HG03521 (cell line): Measurements from ENCODE around the gene OXLD1.

Experiments
- ATAC-seq: cut with Tn5 transposase; IDR thresholded peaks from one replicate; pipeline ENCODE4 v1.9.1; 2021; ENCODE audit warnings: mild to moderate bottlenecking, moderate library complexity; ENCODE audit not compliant: unreplicated experiment

OXLD1 gene

DNA sequence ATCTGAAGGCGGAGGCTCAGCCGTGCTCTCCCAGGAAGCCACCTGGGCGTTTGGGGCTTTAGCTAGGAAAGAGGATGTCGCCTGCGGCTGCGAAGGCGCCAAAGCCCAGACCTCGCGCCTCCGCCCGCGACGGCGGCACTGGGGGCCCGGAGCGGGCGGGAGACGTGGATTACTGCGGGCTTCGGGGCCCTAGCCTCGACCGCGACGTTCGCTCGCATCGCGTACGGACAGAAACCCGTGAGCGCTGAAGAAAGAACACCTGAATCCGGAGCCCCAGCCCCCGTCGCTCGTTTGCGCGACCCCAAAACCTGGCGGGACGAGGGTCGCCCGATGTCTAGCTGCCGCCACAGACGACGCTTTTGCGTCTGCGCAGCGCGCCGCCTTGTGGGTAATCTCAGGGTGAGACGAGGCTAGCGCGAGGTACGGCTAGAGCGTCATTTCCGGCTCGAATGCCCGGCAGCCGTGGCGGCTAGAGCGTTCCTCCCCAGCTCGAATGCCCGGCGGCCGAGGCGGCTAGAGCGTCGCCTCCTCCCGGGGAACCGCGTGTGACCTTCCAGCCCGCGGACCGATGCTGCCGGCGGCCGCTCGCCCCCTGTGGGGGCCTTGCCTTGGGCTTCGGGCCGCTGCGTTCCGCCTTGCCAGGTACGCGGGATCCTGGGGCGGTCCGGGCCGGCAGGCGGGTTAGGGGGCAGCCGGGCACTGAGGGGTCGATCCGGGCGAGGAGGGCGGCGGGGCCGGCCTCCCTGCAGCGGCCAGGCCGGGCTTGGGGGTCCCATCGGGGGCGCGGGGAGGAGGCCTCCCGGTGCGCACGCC lies 36.7 kb upstream of the OXLD1 start, which contains the start of gene MRPL12:
MRPL12 (plus strand) TSS at position 434 of the 813 bp plus-strand sequence; CDS start at position 569, 135 bp downstream.
- ATAC-seq: peak; percentile 84

DNA sequence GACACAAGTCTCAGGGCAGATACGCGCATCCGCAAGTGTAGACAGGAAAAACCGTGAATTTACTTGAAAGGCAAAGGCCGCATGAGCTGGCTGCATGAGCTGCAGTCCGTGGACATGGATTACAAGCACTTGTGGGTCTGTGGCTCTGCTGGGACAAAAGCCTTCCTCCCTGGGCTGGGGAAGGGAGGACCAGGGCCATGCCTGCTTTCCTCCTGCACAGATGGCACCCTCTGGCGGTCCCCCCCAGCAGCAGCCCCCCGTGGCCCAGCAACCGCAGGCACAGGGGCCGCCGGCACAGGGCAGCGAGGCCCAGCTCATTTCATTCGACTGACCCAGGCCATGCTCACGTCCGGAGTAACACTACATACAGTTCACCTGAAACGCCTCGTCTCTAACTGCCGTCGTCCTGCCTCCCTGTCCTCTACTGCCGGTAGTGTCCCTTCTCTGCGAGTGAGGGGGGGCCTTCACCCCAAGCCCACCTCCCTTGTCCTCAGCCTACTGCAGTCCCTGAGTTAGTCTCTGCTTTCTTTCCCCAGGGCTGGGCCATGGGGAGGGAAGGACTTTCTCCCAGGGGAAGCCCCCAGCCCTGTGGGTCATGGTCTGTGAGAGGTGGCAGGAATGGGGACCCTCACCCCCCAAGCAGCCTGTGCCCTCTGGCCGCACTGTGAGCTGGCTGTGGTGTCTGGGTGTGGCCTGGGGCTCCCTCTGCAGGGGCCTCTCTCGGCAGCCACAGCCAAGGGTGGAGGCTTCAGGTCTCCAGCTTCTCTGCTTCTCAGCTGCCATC lies 35.1 kb upstream of the OXLD1 start:
- no peak for ATAC-seq

DNA sequence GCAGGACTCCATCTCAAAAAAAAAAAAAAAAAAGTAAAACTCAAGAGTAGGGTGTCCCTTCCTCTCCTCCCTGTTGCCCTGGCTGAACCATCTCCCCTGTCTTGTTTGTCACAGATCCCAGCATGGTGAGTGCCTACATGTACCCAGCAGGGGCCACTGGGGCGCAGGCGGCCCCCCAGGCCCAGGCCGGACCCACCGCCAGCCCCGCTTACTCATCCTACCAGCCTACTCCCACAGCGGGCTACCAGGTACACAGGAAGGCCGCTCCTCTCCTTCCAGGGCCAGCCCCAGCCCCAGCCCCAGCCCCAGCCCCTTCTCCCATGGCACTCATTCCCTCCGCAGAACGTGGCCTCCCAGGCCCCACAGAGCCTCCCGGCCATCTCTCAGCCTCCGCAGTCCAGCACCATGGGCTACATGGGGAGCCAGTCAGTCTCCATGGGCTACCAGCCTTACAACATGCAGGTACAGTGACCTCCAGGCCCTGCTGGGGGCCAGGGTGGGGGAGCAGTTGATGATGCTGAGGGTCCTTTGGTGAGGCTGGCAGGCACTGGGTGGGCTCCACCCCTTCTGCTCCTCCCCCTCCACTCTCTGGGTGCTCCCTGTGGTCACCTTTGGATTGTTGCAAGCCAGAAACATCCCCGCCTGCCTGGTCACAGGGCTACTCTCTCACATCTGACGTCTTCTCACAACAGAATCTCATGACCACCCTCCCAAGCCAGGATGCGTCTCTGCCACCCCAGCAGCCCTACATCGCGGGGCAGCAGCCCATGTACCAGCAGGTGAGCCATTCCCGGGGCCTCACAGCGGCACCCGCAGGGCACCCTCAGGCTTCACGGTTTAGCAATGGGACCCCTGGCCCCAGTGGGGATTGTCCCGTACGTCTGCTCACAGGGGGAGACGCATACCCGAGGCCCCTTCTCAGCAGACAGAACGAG lies 34.2 kb upstream of the OXLD1 start:
- no peak for ATAC-seq

DNA sequence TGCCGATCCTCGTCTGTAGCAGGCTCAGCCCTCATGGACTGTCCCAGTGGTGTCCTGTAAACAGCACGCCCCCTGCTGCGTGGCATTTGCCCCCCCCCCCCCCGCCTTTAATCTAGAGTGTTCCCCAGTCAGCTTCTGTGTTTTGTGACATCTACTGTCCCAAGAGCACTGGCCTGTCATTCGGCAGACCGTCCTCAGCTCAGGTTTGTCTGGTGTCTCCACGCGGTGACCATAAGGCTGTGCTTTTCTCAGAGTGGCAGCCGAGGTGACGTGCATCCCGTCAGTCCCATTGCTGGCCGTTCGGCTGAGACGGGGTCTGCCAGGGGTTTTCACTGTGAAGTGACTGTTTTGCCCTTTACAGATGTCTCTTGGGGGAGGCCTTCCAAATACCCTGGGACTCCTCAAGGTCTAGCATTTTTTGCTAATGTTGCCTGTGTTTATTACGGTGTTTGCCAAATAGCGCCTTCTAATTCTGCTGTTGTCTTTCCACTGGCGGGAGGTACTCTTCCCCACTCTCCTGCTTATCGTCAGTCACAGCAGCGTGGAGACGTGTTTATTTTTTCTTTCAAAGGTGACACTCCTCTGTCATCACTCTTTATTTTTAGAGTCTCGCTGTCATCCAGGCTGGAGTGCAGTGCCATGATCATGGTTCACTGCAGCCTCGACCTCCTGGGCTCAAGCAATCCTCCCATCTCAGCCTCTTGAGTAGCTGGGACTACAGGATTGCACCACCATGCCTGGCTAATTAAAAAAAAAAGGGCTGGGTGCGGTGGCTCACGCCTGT lies 31.0 kb upstream of the OXLD1 start:
- no peak for ATAC-seq

DNA sequence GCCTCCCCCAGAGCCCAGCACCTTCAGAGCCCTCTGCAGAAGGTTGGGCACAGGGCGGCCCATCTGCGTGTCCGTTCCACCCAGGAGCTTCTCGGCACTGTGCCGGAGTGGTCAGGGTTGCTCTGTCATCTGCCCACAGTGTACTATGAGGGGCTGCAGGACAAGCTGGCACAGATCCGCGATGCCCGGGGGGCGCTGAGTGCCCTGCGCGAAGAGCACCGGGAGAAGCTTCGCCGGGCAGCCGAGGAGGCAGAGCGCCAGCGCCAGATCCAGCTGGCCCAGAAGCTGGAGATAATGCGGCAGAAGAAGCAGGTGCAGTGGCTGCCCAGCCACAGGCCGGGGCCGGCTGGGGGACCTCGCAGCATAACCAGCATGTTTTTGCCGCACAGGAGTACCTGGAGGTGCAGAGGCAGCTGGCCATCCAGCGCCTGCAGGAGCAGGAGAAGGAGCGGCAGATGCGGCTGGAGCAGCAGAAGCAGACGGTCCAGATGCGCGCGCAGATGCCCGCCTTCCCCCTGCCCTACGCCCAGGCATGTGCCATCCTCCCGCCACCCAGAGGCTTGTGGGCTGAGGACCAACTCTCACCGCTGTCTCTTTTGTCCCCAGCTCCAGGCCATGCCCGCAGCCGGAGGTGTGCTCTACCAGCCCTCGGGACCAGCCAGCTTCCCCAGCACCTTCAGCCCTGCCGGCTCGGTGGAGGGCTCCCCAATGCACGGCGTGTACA lies 30.0 kb upstream of the OXLD1 start:
- ATAC-seq: no peak

DNA sequence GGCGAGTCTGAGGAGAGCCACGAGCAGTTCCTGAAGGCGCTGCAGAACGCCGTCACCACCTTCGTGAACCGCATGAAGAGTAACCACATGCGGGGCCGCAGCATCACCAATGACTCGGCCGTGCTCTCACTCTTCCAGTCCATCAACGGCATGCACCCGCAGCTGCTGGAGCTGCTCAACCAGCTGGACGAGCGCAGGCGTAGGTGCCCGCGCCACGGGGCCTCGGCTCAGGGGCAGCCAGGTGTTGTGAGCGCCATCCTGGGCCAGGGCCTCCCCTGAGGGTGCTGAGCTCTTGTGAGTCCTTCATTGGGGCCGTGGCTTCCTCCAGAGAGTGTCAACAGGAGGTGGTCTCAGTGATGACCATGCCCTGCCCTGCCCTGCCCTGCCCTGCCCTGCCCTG lies 29.4 kb upstream of the OXLD1 start:
- no peak for ATAC-seq

DNA sequence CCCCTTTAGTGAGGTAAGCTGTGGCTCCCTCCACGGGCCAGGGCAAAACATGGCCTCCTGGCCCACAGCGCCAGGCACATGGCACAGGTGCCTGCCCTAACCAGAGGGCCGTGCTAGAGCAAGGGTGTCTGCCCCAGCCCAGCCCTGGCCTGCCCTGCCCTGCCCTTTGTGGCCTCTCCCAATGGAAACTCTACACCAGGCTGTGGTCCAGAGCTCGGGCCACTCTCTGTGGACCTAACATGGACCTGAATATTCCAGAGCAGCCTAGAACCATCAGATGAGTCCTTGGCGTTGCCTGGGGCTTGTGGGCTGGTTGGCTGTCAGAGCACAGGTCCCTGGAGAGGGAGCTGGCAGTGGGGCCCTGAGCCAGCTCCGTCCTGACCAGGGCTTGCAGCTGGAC lies 28.8 kb upstream of the OXLD1 start:
- no peak for ATAC-seq

DNA sequence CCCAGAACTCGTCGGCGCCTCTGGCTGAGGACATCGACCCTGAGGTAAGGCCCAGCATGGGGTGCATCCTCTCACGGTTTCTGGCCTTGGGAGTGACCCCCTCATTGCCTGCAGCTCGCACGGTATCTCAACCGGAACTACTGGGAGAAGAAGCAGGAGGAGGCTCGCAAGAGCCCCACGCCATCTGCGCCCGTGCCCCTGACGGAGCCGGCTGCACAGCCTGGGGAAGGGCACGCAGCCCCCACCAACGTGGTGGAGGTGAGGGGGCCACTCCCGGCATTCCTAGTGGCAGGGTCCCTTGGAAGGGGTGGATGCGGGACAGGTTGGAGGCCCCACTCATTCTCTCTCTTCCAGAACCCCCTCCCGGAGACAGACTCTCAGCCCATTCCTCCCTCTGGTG lies 28.4 kb upstream of the OXLD1 start:
- ATAC-seq: no peak

DNA sequence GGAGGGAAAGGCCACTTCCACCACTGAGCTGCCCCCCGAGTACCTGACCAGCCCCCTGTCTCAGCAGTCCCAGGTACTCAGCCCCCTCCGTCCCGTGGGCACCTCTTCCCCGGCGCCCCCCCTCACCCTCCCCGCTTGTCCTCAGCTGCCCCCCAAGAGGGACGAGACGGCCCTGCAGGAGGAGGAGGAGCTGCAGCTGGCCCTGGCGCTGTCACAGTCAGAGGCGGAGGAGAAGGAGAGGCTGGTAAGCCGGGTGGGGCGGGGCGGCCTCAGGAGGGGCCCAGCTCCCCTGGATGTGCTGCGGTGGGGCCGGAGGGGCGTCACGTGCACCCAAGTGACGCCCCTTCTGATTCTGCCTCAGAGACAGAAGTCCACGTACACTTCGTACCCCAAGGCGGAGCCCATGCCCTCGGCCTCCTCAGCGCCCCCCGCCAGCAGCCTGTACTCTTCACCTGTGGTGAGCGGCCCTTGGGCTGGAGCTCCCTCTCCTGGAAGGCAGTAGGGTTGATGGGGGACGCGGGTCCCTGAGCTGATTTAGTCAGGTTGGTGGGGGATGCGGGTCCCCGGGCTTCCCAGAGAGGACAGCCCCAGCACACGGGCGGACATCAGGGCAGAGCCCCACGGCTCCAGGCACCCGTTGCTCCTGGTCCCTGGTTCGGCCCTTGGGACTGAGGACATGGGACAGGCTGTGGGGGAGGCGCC lies 27.3 kb upstream of the OXLD1 start:
- no peak for ATAC-seq

DNA sequence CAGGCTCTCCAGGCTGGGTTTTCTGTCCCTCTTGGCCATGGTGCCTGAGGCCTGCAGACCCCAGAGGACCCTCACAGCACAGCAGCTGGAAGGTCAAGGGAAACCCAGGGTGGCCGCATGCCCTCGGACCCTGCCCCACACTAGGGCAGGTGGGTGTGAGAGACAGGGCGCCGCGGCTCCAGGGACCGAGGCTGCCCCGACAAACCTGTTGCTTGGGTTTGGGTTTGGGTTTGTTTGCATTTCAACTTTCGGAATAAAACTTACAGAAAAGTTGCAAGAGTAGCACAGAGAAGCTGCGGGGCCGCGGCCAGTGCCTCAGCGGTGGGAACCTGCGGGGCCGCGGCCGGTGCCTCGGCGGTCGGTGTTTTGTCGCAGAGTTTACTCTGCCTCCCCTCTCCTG lies 25.2 kb upstream of the OXLD1 start:
- no peak for ATAC-seq

DNA sequence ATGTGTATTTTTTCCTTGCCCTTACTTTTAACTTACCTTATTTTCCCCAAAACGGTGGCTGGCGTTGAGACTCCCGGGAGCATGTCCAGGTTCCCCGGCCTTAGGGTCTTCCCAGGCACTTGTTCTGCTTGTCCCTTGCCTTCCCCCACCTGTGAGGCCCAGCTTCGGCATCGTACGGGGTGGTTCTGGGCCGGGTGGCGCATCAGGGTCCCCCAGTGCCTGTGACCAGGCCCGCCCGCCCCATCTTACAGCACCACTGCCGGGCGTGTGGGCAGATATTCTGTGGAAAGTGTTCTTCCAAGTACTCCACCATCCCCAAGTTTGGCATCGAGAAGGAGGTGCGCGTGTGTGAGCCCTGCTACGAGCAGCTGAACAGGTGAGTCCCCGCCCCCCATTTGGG lies 24.8 kb upstream of the OXLD1 start:
- no peak for ATAC-seq

DNA sequence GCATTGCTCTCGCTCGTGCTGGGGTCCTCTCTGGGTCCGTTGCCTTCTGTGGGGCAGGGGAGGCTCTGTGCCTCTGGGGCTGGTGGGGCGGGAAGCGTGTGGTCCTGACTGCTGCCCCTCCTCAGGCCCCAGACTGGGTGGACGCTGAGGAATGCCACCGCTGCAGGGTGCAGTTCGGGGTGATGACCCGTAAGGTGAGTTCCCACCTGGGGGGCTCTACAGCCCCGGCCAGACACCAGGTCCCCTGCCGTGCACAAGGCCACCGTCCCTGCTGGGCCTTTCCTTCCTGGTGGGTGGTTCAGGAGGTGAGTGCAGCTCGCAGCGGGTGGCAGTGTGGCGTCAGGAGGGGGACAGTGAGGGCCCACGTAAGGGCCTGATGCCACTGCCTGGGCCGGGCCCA lies 24.1 kb upstream of the OXLD1 start:
- ATAC-seq: no peak

DNA sequence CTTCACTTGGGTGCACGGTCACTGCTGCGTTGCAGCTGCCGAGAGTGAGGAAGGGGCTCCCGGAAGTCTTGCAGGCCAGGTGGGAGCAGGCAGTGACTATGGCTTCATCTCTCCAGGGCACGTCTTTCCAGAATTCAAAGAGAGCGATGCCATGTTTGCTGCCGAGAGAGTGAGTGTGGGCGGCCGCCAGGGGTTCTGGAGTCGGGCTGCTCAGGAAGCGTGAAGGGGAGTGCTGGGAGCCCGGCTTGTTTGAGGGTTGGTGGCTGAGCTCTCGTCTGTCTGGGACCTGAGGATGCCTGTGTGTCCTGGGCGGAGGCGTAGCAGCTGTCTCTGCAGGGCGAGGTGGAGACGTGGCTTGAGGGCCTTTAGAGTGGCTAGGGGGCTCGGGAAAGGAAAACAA lies 23.7 kb upstream of the OXLD1 start:
- no peak for ATAC-seq

DNA sequence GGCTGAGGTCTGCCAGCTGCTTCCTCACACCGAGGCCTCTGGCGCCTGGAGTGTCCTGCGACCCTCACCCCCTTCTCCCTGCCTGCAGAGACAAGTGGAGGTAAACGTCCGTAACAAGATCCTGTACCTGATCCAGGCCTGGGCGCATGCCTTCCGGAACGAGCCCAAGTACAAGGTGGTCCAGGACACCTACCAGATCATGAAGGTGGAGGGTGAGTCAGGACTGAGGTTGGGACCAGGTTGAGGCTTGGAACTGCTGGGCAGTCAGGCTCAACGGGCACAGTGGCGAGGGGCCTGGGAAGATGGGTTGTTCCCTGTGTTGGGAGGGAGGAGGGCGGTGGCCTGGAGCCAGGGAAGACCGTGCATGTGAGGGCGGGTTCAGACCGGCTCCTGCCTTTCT lies 22.2 kb upstream of the OXLD1 start:
- ATAC-seq: no peak

DNA sequence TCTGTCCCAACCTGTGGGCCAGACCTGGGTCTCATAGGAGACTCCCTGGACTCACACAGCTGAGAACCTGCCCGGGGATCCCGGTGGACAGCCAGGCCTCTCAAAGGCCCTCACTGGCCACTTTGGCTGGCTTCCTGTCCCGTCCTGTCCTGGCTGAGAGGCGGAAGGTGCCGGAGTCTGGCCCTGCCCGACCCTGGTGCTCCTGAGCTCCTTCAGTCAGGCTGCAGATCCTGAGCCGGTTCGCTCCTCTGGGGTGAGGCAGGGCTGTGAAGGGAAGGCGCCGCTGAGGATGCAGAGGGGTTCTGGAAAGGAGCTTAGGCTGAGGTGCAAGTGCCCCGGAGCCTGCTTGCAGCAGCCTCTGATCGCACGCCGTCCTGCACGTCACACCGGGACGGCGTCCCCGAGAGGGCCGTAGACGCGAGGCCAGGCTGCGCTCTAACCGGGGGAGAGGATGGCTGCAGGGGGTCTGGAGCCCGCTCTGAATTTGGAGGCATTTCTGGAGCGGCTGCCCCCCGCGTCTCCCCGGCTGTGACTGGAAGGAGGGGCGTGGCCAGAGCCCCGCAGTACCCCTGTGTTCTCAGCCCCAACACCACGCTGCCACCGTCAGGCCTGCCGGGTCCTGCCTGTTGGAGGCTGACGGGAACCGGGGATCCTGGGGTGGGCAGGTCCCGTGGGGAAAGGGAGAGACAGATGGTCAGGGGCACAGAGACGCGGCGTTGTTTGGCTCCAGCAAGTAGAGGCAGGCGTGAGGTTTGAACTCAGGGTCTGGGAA lies 21.6 kb upstream of the OXLD1 start:
- ATAC-seq: no peak

DNA sequence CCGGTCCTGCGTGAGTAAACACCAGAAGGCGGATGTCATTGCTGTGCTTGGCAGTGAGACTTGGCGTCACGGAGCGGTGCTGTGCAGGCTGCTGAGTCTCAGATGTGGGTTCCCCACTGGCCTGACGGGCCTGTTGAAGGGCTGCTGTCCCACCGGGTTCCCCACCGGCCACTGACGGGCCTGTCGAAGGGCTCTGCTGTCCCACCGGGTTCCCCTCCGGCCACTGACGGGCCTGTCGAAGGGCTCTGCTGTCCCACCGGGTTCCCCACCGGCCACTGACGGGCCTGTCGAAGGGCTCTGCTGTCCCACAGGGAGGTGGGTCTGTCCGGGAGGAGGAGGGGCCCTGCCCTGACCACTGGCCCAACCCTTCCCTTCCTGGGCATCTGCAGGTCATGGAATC lies 20.2 kb upstream of the OXLD1 start:
- ATAC-seq: no peak

DNA sequence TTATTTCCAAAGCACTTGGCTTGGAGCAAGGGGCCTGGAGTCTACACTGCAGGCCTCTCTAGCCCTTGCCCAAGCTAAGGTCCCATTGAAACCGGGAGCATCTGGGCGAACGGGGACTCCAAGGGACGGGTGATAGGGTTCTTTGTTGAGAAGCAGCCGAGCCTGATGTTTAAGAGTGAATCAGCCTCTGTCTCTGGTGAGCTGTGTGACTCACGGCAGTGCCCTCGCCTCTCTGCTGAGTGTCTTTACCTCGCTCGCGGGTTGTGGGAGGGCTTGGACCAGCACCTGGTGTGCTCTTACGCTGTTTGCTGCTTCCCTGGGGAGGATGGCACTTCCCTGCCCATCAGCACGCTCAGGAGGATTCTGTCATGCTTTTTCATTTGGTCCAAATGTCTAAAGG lies 18.7 kb upstream of the OXLD1 start:
- ATAC-seq: no peak

DNA sequence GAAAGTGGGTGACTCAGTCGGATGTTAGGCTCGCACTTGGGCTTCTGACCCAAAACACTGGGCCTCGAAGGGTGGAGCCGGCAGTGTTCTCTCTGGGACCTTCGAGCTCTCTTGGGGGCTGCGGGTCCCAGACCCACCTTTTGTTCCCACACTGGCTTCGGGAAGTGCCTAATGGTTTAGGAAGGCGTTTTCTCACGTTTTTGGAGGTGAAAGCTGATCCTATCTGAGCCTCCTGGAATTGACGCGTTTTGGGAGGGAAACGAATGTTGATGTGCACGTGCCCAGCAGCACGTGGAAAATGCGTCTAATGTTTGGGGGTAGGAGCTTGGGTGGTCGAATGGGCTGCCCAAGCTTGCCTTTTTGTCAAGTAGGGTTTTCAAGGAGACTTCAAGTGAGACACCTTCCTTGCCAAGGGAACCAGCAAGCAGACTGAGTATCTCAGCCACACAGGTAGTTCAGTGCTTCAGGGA lies 18.1 kb upstream of the OXLD1 start:
- no peak for ATAC-seq
